Left ventricle myocardium inferior (tissue), 1 donor: ENCODE data around the gene C2orf92. TPM values are rescaled to one million over a fixed set of nuclear protein-coding genes. Genes with fewer than 3 reads are reported as not detected.

ENCODE experiments used
- DNase-seq: peaks from one replicate; pipeline ENCODE4 v3.0.0-alpha.2; 2020
- H3K27ac ChIP-seq: fragments of 200-600 bp; replicated peaks from 2 replicates; pipeline ENCODE4 v1.8.0; 2021
- H3K27me3 ChIP-seq: fragments of 200-600 bp; 2 replicates; pipeline ENCODE4 v1.8.0; 2021; ENCODE audit warnings: low read depth
- H3K36me3 ChIP-seq: fragments of 200-600 bp; 2 replicates; pipeline ENCODE4 v1.8.0; 2021
- H3K4me1 ChIP-seq: fragments of 200-600 bp; 2 replicates; pipeline ENCODE4 v1.8.0; 2021
- H3K4me3 ChIP-seq: fragments of 200-600 bp; 2 replicates; pipeline ENCODE4 v1.8.0; 2021; ENCODE audit warnings: mild to moderate bottlenecking, moderate library complexity
- H3K9me3 ChIP-seq: fragments of 200-600 bp; replicated peaks from 2 replicates; pipeline ENCODE4 v1.8.0; 2021
- CTCF ChIP-seq: fragments of 200-600 bp; IDR thresholded peaks from 2 replicates; pipeline ENCODE4 v1.8.0; 2021; ENCODE audit warnings: antibody characterized with exemption, mild to moderate bottlenecking, borderline replicate concordance
- intact Hi-C: fragments of 100-400 bp; cut with micrococcal nuclease; formaldehyde crosslinking; loops from one replicate; pipeline ENCODE4 v1.11.0; 2022
- total RNA-seq: library from RNA; stranded (reverse); fragmentation: NEBNext Ultra II Directional; extraction: Animal tissue kit (Norgen Biotek cat#: 25700); gene quantifications from one replicate; pipeline ENCODE4 v1.2.1, GENCODE V29; 2021
- donor health status: DM: no; HTN: yes; CAD: no; lungs with severe emphysema.

C2orf92 gene
- total RNA-seq, 1 donor from 2014 or later: 1.8 TPM

GRCh38 chr2:97714950-97715652, 45.6 kb downstream of the C2orf92 start:
- Histone ChIP-seq H3K27me3 (no peaks in the 10 kb centered on the region), H3K36me3 (no peaks in the 10 kb centered on the region), H3K9me3 (no peaks in the 10 kb centered on the region), H3K4me3 (no peak overlapping the region), H3K4me1 (peaks cover 10% of the 10 kb centered on the region), H3K27ac (no peak overlapping the region)
- intact Hi-C loops: loop anchor here (1.0 kb wide), 1 partner anchor 13 kb away; no protein-coding TSS in a partner anchor
- no peak for TF ChIP-seq CTCF
- peak; percentile 5 for DNase-seq

GRCh38 chr2:97715951-97716694, 46.6 kb downstream of the C2orf92 start:
- Histone ChIP-seq H3K27me3 (no peaks in the 10 kb centered on the region), H3K36me3 (no peaks in the 10 kb centered on the region), H3K4me1 (peaks cover 10% of the 10 kb centered on the region), H3K9me3 (no peaks in the 10 kb centered on the region), H3K27ac (no peak overlapping the region), H3K4me3 (no peak overlapping the region)
- no peak for TF ChIP-seq CTCF
- intact Hi-C loops: loop anchor here (1.0 kb wide), 1 partner anchor 12 kb away; no protein-coding TSS in a partner anchor
- DNase-seq: no peak

GRCh38 chr2:97716695-97717612, 47.4 kb downstream of the C2orf92 start:
- H3K27ac ChIP-seq: no peak overlapping the region
- no peaks in the 10 kb centered on the region for H3K27me3 ChIP-seq
- intact Hi-C loops: no loop called here
- peaks cover 10% of the 10 kb centered on the region for H3K4me1 ChIP-seq
- no peak overlapping the region for H3K4me3 ChIP-seq
- peak; percentile 5 for DNase-seq
- H3K36me3 ChIP-seq: no peaks in the 10 kb centered on the region
- no peaks in the 10 kb centered on the region for H3K9me3 ChIP-seq
- no peak for TF ChIP-seq CTCF

DNA sequence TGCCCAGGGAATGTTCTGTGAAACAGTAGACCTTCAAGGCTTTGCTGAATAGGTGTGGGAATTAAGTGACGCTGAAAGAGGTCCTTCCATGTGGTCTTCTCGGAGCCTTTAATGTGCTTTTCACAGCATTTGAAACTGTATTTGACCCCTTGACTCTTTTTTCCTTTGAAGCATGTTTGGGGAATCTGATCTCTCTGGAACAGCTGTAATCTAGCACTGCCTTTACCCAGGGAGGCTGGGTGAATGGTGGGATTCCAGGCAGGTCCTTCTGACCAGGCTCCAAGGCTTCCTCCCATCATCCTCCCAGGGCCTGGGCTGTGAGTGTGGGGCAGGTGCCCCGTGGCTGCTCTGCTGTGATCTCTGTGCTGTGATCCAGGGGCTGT, 48.1 kb downstream of the C2orf92 start:
- H3K27ac ChIP-seq: no peak overlapping the region
- no peaks in the 10 kb centered on the region for H3K9me3 ChIP-seq
- H3K36me3 ChIP-seq: no peaks in the 10 kb centered on the region
- no peak for DNase-seq
- TF ChIP-seq CTCF: no peak
- no peak overlapping the region for H3K4me3 ChIP-seq
- intact Hi-C loops: no loop called here
- peaks cover 9% of the 10 kb centered on the region for H3K4me1 ChIP-seq
- H3K27me3 ChIP-seq: no peaks in the 10 kb centered on the region

DNA sequence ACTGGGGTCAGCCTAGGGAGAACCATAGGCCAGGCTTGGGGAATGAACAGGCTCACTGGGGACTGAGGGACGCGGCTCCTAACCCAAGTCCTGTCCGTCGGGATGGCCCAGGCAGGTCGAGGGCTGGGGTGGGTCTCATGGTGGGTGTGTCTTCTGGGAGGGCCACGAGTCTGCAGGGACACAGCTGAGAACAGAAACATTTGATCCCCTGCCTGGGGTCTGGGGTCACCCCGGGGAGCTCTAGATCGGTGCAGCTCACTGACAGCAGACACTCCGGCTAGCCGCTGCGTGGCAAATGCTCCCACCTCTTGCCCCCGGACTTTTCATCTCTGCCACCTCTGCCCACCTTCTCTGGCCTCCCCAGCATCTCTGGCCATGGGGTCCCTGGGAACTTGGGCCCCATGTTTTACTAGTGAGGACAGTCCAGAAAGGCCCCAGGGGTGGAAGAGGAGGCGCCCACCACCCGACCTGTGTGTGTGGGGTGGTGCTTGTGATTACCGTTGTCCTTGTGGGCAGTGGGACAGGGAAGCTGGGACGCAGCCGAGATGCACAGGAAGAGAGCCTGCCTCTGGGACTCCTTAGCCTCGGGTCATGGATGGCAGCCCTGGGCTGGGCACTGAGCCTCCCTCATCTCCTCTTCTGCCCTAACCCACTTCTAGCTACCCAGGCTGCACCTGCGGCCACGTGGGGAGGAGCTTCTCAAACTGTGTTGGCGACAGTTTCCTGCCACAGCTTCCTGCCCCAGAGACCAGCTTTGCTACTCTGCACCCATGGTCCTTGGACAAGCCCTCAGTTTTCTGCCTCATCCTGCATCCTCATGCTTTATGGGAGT, 48.8 kb downstream of the C2orf92 start:
- intact Hi-C loops: no loop called here
- peak; percentile 12 for DNase-seq

More for the DNA sequence above, 48.8 kb downstream of the C2orf92 start:
- H3K27me3 ChIP-seq: no peaks in the 10 kb centered on the region
- peaks cover 3% of the 10 kb centered on the region for H3K4me1 ChIP-seq
- no peak overlapping the region for H3K4me3 ChIP-seq
- no peak for TF ChIP-seq CTCF
- no peak overlapping the region for H3K27ac ChIP-seq
- no peaks in the 10 kb centered on the region for H3K9me3 ChIP-seq
- H3K36me3 ChIP-seq: no peaks in the 10 kb centered on the region
